C4-2B (cell line): ENCODE data around the gene CST7.
"Not testable (repeated sequence)": the region's sequence is repeated elsewhere in the genome, so short reads cannot be mapped to it uniquely, and the experiment has no call there.

Experiments
- ZFX ChIP-seq: fragments of 450-650 bp; IDR thresholded peaks from 2 replicates; pipeline ENCODE4 v1.6.1; 2017
- TF ChIP-seq, protein P1 (sequence below): fragments of 450-650 bp; conservative IDR thresholded peaks from 2 replicates; pipeline ENCODE4 v1.5.1; 2017; ENCODE audit warnings: mild to moderate bottlenecking

DNA sequence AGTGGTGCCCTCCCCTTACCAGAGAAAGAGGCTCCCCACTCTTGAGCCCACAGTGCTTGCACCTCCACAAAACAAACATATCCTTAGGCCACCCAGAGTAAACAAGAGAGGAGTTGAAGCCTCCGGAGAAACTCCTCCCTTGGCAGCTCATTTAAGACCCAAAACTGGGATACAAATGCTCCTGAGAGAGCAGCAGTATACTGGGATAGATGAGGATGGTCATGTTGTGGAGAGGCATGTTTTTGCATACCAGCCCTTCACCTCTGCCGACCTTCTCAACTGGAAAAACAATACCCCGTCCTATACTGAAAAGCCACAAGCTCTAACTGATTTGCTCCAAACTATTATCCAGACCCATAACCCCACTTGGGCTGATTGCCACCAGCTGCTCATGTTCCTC lies 28.4 kb upstream of the CST7 start:
- TF ChIP-seq, protein P1, sequence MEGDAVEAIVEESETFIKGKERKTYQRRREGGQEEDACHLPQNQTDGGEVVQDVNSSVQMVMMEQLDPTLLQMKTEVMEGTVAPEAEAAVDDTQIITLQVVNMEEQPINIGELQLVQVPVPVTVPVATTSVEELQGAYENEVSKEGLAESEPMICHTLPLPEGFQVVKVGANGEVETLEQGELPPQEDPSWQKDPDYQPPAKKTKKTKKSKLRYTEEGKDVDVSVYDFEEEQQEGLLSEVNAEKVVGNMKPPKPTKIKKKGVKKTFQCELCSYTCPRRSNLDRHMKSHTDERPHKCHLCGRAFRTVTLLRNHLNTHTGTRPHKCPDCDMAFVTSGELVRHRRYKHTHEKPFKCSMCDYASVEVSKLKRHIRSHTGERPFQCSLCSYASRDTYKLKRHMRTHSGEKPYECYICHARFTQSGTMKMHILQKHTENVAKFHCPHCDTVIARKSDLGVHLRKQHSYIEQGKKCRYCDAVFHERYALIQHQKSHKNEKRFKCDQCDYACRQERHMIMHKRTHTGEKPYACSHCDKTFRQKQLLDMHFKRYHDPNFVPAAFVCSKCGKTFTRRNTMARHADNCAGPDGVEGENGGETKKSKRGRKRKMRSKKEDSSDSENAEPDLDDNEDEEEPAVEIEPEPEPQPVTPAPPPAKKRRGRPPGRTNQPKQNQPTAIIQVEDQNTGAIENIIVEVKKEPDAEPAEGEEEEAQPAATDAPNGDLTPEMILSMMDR: not testable (repeated sequence)
- not testable (repeated sequence) for TF ChIP-seq ZFX
